Activated CD4-positive, alpha-beta T cell treated with anti-CD3 and anti-CD28 coated beads, Interleukin-2, amount 50 U/mL, for 1 hour (primary cell): ENCODE results near the gene SLC25A20.
A peak's percentile ranks its signal among the peaks of the same experiment; 100 is the strongest.
"Not testable (repeated sequence)": the region's sequence is repeated elsewhere in the genome, so short reads cannot be mapped to it uniquely, and the experiment has no call there.

ENCODE experiments used
- DNase-seq: peaks from one replicate; pipeline ENCODE4 v3.0.0-alpha.2; 2020

SLC25A20 gene, protein sequence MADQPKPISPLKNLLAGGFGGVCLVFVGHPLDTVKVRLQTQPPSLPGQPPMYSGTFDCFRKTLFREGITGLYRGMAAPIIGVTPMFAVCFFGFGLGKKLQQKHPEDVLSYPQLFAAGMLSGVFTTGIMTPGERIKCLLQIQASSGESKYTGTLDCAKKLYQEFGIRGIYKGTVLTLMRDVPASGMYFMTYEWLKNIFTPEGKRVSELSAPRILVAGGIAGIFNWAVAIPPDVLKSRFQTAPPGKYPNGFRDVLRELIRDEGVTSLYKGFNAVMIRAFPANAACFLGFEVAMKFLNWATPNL

GRCh38 chr3:48898383-48899234, at the start of gene SLC25A20:
Gene SLC25A20 (minus strand): TSS chr3:48898882. CDS start chr3:48898794, 88 bp downstream.
- DNase-seq = peak; percentile 86

DNA sequence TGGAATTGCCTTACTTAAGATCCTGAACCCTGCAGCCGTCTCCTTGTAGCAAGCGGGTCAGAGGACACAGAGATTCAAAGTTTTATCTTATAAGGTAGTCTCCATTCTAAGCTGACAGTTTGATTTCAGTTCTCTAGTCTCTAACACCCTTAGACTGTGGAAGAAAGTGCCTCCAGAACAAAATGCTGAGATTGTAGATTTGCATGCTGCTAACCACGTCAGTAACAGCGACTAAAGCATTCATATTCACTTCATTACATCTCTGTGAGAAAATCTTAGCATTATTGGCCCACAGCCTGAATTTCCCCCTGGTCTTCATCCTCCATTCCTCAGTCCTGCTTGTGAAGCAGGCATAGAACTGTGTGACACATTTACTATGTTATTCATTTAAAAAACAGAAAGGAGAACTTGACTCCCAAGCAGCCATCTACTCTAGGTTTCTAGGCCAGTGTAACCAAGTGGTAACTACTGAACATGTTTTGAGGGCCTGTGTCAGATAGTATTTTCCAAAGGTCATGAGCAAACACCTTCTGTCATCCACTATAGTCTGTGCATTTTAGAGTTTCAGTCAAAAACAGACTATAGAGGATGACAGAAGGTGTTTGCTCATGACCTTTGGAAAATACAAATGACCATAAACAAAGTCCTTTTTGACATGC, 47.3 kb upstream of the SLC25A20 start:
- no peak for DNase-seq

DNA sequence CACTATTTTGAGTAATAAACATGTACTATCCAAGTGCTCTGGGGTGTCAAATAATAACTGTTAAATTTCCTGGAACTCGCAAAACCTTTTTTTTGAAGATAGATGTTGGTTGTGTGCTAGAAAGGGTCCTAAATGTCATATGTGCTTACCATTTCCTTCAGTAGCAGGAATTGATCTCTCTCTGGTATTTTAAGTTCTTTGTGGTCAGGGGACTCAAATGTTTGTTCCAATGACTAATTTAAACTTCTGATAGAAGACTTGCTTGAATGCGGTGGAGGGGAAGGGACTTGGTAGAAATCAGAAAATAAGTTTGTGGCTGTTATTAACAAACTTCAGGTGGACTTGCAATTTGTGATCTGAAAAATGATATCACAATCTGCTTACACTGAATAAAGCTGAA, 46.8 kb upstream of the SLC25A20 start:
- DNase-seq = no peak

- DNase-seq = no peak
Observed at GRCh38 chr3:48938689-48939088, 40.0 kb upstream of the SLC25A20 start.

- no peak for DNase-seq
Observed at GRCh38 chr3:48938156-48938555, 39.5 kb upstream of the SLC25A20 start.

GRCh38 chr3:48935530-48935929, 36.8 kb upstream of the SLC25A20 start:
- no peak for DNase-seq

GRCh38 chr3:48934333-48934991, 35.8 kb upstream of the SLC25A20 start:
- DNase-seq = no peak

DNA sequence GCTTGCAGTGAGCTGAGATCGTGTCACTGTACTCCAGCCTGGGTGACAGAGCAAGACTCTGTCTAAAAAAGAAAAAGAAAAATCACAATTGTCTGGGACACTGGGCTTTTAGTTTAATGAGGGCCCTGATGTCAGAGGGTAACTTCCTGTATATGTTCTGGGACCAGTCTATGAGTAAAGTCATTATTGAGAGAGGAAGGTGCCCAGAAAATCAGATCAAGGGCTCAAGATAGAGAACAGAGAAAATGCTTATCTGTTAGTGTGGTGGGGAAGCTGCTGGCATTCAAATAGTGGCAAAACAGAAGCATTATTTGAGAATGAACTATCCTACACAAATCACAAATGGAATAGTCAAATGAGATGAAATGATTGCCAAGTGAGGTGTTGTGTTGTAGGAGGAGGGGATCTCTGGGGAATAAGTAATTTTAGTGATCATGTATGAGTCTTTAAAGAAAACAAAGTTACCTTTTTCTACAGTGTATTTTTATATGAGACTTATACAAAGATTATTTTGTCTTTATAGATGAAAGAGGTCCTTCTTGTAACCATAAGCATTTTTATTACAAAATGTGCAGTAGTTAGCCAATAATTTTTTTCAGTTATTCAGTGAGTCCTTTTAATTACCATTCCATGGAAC, 33.4 kb upstream of the SLC25A20 start:
- no peak for DNase-seq

GRCh38 chr3:48930590-48930989, 31.9 kb upstream of the SLC25A20 start:
- DNase-seq = no peak

DNA sequence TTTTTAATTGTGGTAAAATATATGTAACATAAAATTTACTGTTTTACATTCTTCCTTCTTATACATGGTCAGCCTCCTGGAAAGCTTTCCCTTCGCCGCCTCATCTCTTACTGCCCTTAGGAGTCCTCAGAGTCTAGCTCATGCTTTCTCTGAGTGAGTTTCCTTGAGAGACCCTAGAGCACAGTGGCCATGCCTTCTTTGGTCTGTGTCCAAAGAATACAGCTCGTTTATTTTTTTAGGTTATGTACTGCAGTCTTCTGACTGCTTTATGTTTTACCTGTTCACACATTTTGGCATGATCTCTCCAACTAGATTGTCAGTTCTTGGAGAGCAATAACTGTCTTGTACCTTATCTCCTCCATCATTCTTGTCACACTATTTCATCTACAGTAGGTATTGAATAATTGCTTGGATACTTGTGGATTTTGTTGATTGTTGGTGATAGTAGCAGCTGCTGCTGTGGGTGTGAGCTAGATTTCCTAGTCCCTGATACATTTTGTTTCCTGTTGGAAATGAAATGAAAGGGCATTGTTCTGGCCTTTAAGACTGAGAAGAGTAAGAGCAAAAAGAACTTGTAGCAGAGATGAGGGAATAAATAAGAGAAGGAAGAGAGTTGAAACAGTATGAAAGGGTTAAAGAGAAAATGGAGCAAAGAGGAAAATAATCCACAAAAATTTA, 30.8 kb upstream of the SLC25A20 start:
- DNase-seq = no peak

- no peak for DNase-seq
Observed at GRCh38 chr3:48928679-48929078, 30.0 kb upstream of the SLC25A20 start.

- no peak for DNase-seq
Observed at GRCh38 chr3:48927928-48928327, 29.2 kb upstream of the SLC25A20 start.

DNA sequence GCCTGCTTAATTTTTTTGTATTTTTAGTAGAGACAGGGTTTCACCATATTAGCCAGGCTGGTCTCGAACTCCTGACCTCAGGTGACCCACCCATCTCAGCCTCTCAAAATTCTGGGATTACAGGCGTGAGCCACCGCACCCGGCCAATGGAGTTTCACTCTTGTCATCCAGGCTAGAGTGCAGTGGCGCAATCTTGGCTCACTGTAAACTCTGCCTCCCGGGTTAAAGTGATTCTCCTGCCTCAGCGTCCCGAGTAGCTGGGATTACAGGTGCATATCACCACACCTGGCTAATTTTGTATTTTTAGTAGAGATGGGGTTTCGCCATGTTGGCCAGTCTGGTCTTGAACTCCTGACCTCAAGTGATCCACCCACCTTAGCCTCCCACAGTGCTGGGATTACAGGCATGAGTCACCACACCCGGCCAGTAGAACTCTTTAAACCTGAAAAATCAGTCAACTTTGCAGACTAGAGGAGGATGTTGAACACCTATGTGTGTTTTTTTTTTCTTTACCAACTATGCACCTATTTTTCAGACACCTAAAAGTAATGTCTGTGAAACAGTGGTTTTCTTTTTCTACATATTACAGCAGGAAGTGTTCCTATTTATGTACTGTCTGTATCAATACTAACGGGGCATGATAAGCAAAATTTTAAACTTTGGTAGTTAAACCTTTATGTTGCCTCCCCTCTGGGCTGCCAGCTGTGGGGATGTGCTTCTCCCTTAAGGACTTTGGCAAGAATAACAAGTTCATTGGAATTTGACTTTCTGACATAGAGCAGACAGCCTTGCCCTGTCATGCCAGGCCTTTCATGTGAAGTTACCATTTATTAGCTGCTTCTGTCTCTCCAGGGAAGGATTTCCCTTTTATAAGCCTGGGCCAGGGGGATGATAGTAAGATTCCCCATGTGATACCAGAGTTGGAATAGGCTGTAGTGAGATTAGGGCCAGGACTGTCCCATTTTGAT, 28.0 kb upstream of the SLC25A20 start:
- DNase-seq = no peak

GRCh38 chr3:48919215-48920138, 20.8 kb upstream of the SLC25A20 start:
- peak; percentile 43 for DNase-seq

DNA sequence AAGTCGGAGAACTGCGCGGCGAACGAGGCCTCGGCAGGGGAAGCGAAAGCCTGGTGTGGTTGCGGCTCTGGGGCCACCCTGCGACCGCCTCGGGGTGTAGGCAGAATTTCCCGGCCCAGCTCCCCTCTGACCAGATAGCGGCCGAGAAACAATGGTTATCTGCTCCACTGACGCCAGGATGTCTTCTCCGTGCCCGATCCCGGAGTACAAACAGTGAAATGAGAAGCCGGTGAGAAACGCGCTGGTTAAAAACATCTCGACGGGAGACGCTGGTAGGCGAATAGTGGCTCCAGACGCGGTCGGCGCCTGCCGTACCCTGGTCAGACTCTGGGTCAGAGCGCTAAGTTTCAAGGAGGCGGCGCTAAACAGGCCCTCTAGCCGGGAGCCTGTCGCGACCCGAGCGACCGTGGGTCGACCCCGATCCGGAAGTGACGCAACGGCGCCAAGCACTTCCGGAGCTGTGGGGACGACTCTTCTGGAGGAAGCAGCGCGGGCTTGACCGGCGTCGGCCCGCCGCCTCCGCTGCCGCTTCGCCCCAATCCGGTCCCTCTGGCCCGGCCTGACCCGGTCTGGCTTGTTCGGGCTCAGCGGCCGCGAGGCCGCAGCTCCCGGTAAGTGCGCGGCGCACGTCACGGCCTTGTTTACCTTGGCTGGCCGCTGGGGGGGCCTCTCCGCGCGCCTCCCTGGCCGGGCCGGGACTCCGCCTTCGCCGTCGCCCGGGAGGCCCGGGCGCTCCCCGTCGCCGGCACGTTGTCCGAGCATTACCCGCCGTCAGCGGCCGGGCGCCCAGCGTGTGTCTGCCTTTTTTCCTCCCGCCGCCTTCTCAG, 19.9 kb upstream of the SLC25A20 start, which contains the start of gene ARIH2:
TSS of gene ARIH2 (plus strand) at position 455 of the 827 bp plus-strand sequence. CDS start 8,717 bp downstream, outside the sequence.
- peak; percentile 81 for DNase-seq

- DNase-seq = no peak
Observed at GRCh38 chr3:48915296-48915695, 16.6 kb upstream of the SLC25A20 start.

GRCh38 chr3:48907026-48907425, 8.3 kb upstream of the SLC25A20 start:
- DNase-seq = not testable (repeated sequence)

GRCh38 chr3:48899273-48899672, 591 bp upstream of the SLC25A20 start:
- no peak for DNase-seq
